SU-DHL-6 (cell line): Measurements from ENCODE around the gene RAD51C.
"Not testable (repeated sequence)": the region's sequence is repeated elsewhere in the genome, so short reads cannot be mapped to it uniquely, and the experiment has no call there.

Experiments used
- H2AFZ ChIP-seq: fragments of 200-600 bp; sonication (generic); 2 replicates; pipeline ENCODE4 v1.6.1; 2014; ENCODE audit warnings: low read depth, mild to moderate bottlenecking, moderate library complexity, mixed read lengths, antibody characterized with exemption, low read length; ENCODE audit not compliant: severe bottlenecking
- H3F3A ChIP-seq: fragments of 200-600 bp; shearing (Covaris generic); 2 replicates; pipeline ENCODE4 v1.6.0; 2016; ENCODE audit warnings: antibody characterized with exemption, mild to moderate bottlenecking; ENCODE audit not compliant: insufficient read depth
- H3K27ac ChIP-seq: fragments of 200-600 bp; sonication (generic); 2 replicates; pipeline ENCODE4 v1.5.1; 2016; ENCODE audit warnings: low read depth, mild to moderate bottlenecking, low read length, moderate library complexity, mixed read lengths
- H3K27me3 ChIP-seq: fragments of 200-600 bp; sonication (generic), shearing (Covaris generic); 2 replicates; pipeline ENCODE4 v1.6.0; 2014; ENCODE audit warnings: mild to moderate bottlenecking, low read length
- H3K36me3 ChIP-seq: fragments of 200-600 bp; sonication (generic); 2 replicates; pipeline ENCODE4 v1.6.1; 2014; ENCODE audit warnings: mild to moderate bottlenecking, low read length, mixed read lengths
- H3K4me2 ChIP-seq: fragments of 300-600, 200-600 bp; shearing (Covaris generic), sonication (generic); 2 replicates; pipeline ENCODE4 v1.6.0; 2014; ENCODE audit warnings: low read length, low read depth, mild to moderate bottlenecking; ENCODE audit not compliant: poor library complexity, severe bottlenecking
- H3K4me3 ChIP-seq: fragments of 200-600 bp; sonication (generic); 2 replicates; pipeline ENCODE4 v1.5.1; 2014; ENCODE audit warnings: antibody characterized with exemption, low read length, mild to moderate bottlenecking, mixed read lengths; ENCODE audit not compliant: insufficient read depth, poor library complexity, severe bottlenecking
- H3K79me2 ChIP-seq: fragments of 200-600 bp; sonication (generic); 2 replicates; pipeline ENCODE4 v1.6.1; 2014; ENCODE audit warnings: mild to moderate bottlenecking, low read length, moderate library complexity; ENCODE audit not compliant: insufficient read depth
- H3K9ac ChIP-seq: fragments of 200-600 bp; sonication (generic); 2 replicates; pipeline ENCODE4 v1.7.0; 2014; ENCODE audit warnings: mild to moderate bottlenecking, low read length
- H3K9me2 ChIP-seq: fragments of 200-600 bp; sonication (generic); replicated peaks from 2 replicates; pipeline ENCODE4 v1.6.1; 2014; ENCODE audit warnings: low read length; ENCODE audit not compliant: insufficient read depth
- H3K9me3 ChIP-seq: fragments of 200-600 bp; sonication (generic); 2 replicates; pipeline ENCODE4 v1.6.1; 2014; ENCODE audit warnings: low read length, mixed read lengths; ENCODE audit not compliant: insufficient read depth
- H4K20me1 ChIP-seq: fragments of 200-600 bp; sonication (generic); 2 replicates; pipeline ENCODE4 v1.6.1; 2014; ENCODE audit warnings: low read depth, mild to moderate bottlenecking, antibody characterized with exemption, low read length, moderate library complexity, mixed read lengths
- EZH2phosphoT487 ChIP-seq: fragments of 200-600 bp; sonication (generic), shearing (Covaris generic); conservative IDR thresholded peaks from 2 replicates; pipeline ENCODE4 v1.6.1; 2018; ENCODE audit warnings: mild to moderate bottlenecking, antibody characterized with exemption, low read length, moderate library complexity, mixed read lengths
- TF ChIP-seq, protein P1 (sequence below): fragments of 200-600 bp; sonication (generic); IDR thresholded peaks from one replicate; pipeline ENCODE4 v1.5.1; 2017; ENCODE audit warnings: antibody characterized with exemption, mild to moderate bottlenecking, low read length, moderate library complexity; ENCODE audit not compliant: insufficient read depth, poor library complexity, severe bottlenecking

RAD51C gene

DNA sequence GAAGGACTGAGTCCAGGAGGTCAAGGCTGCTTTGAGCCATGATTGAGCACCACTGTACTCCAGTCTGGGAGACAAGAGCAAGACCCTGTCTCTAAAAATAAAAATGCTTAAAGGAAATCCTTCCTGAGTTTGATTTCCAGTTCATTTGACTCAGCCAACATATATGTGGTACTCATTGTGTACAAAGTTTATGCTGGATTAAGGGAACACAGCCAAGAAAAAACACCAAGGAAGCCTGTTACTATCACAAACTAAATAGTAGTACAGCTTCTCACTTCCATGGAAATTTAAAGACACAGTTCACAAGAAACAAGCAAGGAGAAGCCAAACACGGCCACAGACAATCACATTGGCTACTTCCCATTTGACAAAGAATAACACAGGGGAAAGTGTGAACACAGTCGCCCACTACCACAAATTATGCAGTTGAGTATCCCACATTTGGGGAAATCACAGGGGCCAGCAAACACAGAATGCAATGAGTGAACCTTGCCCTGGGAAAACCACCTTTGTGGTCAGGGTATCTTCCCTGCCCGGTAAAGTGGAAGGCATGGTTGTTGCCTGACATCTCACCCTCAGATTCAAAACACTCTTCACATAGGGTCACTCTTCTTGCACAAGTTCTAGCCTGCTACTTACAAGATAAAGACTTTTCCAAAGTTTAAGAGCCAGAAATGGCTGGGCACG is 15.1 kb upstream of the RAD51C start:
- Histone ChIP-seq H3K9me3 (no peaks in the 10 kb centered on the region), H3K4me3 (no peak overlapping the region), H3K79me2 (no peaks in the 10 kb centered on the region), H3K4me2 (no peak overlapping the region), H3K27me3 (no peaks in the 10 kb centered on the region), H2AFZ (no peak overlapping the region), H3K36me3 (no peaks in the 10 kb centered on the region), H3K9me2 (no peaks in the 10 kb centered on the region), H3F3A (no peaks in the 10 kb centered on the region), H3K27ac (no peak overlapping the region), H4K20me1 (no peaks in the 10 kb centered on the region), H3K9ac (no peak overlapping the region)
- TF ChIP-seq EZH2phosphoT487, result no peak
- TF ChIP-seq, protein P1, sequence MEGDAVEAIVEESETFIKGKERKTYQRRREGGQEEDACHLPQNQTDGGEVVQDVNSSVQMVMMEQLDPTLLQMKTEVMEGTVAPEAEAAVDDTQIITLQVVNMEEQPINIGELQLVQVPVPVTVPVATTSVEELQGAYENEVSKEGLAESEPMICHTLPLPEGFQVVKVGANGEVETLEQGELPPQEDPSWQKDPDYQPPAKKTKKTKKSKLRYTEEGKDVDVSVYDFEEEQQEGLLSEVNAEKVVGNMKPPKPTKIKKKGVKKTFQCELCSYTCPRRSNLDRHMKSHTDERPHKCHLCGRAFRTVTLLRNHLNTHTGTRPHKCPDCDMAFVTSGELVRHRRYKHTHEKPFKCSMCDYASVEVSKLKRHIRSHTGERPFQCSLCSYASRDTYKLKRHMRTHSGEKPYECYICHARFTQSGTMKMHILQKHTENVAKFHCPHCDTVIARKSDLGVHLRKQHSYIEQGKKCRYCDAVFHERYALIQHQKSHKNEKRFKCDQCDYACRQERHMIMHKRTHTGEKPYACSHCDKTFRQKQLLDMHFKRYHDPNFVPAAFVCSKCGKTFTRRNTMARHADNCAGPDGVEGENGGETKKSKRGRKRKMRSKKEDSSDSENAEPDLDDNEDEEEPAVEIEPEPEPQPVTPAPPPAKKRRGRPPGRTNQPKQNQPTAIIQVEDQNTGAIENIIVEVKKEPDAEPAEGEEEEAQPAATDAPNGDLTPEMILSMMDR, result no peak

DNA sequence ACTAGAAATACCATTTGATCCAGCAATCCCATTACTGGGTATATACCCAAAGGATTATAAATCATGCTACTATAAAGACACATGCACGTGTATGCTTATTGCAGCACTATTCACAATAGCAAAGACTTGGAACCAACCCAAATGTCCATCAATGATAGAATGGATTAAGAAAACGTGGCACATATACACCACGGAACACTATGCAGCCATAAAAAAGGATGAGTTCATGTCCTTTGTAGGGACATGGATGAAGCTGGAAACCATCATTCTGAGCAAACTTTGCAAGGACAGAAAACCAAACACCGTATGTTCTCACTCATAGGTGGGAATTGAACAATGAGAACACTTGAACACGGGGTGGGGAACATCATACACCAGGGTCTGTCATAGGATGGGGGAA is 14.1 kb upstream of the RAD51C start:
- H3K9me2 ChIP-seq, H3K27ac ChIP-seq, H3K27me3 ChIP-seq, H3K4me3 ChIP-seq, H3K79me2 ChIP-seq, H3K9ac ChIP-seq, H3K36me3 ChIP-seq, H3F3A ChIP-seq, H4K20me1 ChIP-seq, H3K9me3 ChIP-seq, H3K4me2 ChIP-seq, H2AFZ ChIP-seq: not testable (repeated sequence)

DNA sequence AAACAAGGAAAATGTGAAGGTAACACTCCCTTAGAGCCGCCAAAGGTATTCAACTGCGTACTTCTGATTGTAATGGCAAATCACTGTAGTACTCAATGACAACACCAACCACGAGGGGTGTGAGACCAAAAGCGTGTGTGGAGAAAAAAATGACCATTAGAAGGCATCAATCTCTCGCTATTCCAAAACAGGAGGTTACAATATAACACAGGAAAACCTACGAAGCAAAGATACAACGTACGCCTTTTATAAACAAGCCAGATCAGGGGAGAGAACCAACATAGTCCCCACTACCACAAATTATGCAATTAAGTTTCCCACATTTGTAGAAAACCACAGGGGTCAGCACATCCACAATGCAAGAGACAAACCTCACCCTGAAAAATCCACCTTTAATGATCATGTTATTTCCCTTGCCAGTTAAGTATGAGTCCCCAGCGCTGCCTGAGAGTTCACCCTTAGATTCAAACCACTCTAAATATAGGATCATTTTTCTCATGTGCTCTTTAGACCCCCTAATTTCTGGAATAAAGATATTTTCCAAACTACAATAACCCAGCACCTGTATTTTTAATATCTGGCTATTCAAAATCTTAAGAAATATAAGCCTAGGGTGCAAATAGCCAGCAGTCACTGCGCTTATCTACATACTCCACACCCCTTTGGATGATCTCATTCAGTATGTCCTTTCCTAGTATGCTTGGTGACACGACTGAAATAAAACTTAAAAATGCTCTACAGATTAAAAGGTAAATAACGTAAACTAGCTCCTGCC is 13.0 kb upstream of the RAD51C start:
- Histone ChIP-seq H3K36me3 (no peaks in the 10 kb centered on the region), H3K9me2 (no peaks in the 10 kb centered on the region), H3K4me2 (no peak overlapping the region), H3F3A (no peaks in the 10 kb centered on the region), H3K9me3 (no peaks in the 10 kb centered on the region), H3K27me3 (no peaks in the 10 kb centered on the region), H3K79me2 (no peaks in the 10 kb centered on the region), H3K4me3 (no peak overlapping the region), H3K9ac (no peak overlapping the region), H3K27ac (no peak overlapping the region), H2AFZ (no peak overlapping the region), H4K20me1 (no peaks in the 10 kb centered on the region)
- no peak for TF ChIP-seq EZH2phosphoT487
- TF ChIP-seq, protein P1, result no peak

DNA sequence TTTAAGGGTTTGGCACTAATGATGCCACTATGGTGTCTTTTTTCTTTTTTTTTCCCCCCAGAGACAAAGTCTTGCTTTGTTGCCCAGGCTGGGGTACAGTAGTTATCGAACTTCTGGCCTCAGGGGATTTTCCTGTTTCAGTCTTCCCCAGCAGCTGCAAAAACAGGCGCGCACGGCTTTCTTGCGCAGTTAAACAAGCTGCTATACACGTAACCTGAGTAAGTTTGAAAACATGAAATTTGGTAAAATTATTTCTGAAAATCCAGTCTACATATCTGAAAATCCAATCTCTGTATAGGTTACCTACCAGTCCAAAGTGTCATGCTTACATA is 12.4 kb upstream of the RAD51C start:
- no peaks in the 10 kb centered on the region for H3K79me2 ChIP-seq
- H3K4me3 ChIP-seq, result no peak overlapping the region
- no peaks in the 10 kb centered on the region for H3K9me3 ChIP-seq
- no peak overlapping the region for H3K9ac ChIP-seq
- no peaks in the 10 kb centered on the region for H4K20me1 ChIP-seq
- H2AFZ ChIP-seq, result no peak overlapping the region
- H3K27ac ChIP-seq, result no peak overlapping the region
- TF ChIP-seq EZH2phosphoT487, result no peak
- TF ChIP-seq, protein P1, result no peak
- no peaks in the 10 kb centered on the region for H3K36me3 ChIP-seq
- no peaks in the 10 kb centered on the region for H3K9me2 ChIP-seq
- H3K4me2 ChIP-seq, result no peak overlapping the region
- H3K27me3 ChIP-seq, result no peaks in the 10 kb centered on the region
- H3F3A ChIP-seq, result no peaks in the 10 kb centered on the region
